Activated B cell treated with CpG ODN at 0.5 μM for 24 hours (primary cell): ENCODE data around the gene COLEC12. TPM values are rescaled to one million over a fixed set of nuclear protein-coding genes. Genes with fewer than 3 reads are reported as not detected.

Experiments used
- ATAC-seq: fragments of 200-7000 bp; cut with Tn5 transposase; one replicate; pipeline ENCODE4 v1.10.0; 2021; ENCODE audit warnings: low read depth, mild to moderate bottlenecking, moderate library complexity
- CTCF ChIA-PET: fragments of 350-600 bp; sonication (Branson Sonifier 250); formaldehyde crosslinking; loops from one replicate; lab custom pipeline; 2021; ENCODE audit warnings: antibody characterized with exemption; lab: Charles Lee
- POLR2A ChIA-PET: fragments of 350-600 bp; sonication (Branson Sonifier 250); formaldehyde crosslinking; loops from one replicate; lab custom pipeline; 2021; ENCODE audit warnings: antibody characterized with exemption; lab: Charles Lee
- DNase-seq: peaks from one replicate; pipeline ENCODE4 v3.0.0; 2022
- H3K27ac Mint-ChIP-seq: one replicate; pipeline ENCODE4 v1.8.0; 2020; ENCODE audit warnings: mixed read lengths
- H3K27me3 Mint-ChIP-seq: one replicate; pipeline ENCODE4 v1.8.0; 2021; ENCODE audit warnings: mixed read lengths
- H3K36me3 Mint-ChIP-seq: one replicate; pipeline ENCODE4 v1.8.0; 2021; ENCODE audit warnings: low read depth, mixed read lengths
- H3K4me1 Mint-ChIP-seq: one replicate; pipeline ENCODE4 v1.8.0; 2021; ENCODE audit warnings: mixed read lengths
- H3K4me3 Mint-ChIP-seq: one replicate; pipeline ENCODE4 v1.8.0; 2020; ENCODE audit warnings: mild to moderate bottlenecking, mixed read lengths
- H3K9me3 Mint-ChIP-seq: one replicate; pipeline ENCODE4 v1.8.0; 2020; ENCODE audit warnings: mixed read lengths
- intact Hi-C: fragments of 100-400 bp; cut with micrococcal nuclease; formaldehyde crosslinking; loops from one replicate; pipeline ENCODE4 v1.15.1; 2024
- total RNA-seq: library from RNA; stranded (reverse); gene quantifications from 2 replicates; pipeline ENCODE4 v1.2.3, GENCODE V29; 2022
- TF ChIP-seq, protein P1 (sequence below): fragments of 200-600 bp; IDR thresholded peaks from one replicate; pipeline ENCODE4 v1.8.0; 2022; ENCODE audit warnings: antibody characterized with exemption, mild to moderate bottlenecking

COLEC12 gene
- total RNA-seq, 1 donor from 2014 or later, result not detected

DNA sequence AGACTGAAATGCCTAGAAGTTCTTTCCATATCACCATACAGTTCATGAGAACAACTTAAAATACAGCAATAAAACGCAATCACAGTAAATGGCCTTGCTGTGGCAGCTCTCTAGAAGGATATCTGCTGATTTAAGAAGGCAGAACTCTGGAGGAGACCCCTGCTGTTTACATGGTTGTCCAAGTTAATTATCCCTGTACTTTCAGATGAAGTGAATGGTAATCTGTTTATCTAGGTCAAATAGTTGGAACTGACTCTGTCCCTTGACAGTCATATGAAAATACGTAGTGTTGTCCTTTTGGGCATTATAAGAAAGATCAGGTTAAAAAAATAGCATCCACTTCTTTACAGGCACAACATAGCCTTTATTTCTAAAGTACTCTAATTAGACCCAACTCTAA is 115.6 kb downstream of the COLEC12 start:
- H3K4me1 Mint-ChIP-seq, result no peaks in the 10 kb centered on the region
- CTCF ChIA-PET, result no interaction called here
- no peak overlapping the region for H3K4me3 Mint-ChIP-seq
- H3K27me3 Mint-ChIP-seq, result peaks cover 6% of the 10 kb centered on the region
- H3K9me3 Mint-ChIP-seq, result peaks cover 8% of the 10 kb centered on the region
- no peaks in the 10 kb centered on the region for H3K36me3 Mint-ChIP-seq
- POLR2A ChIA-PET, result no interaction called here
- ATAC-seq, result no peak
- TF ChIP-seq, protein P1, sequence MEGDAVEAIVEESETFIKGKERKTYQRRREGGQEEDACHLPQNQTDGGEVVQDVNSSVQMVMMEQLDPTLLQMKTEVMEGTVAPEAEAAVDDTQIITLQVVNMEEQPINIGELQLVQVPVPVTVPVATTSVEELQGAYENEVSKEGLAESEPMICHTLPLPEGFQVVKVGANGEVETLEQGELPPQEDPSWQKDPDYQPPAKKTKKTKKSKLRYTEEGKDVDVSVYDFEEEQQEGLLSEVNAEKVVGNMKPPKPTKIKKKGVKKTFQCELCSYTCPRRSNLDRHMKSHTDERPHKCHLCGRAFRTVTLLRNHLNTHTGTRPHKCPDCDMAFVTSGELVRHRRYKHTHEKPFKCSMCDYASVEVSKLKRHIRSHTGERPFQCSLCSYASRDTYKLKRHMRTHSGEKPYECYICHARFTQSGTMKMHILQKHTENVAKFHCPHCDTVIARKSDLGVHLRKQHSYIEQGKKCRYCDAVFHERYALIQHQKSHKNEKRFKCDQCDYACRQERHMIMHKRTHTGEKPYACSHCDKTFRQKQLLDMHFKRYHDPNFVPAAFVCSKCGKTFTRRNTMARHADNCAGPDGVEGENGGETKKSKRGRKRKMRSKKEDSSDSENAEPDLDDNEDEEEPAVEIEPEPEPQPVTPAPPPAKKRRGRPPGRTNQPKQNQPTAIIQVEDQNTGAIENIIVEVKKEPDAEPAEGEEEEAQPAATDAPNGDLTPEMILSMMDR, result no peak
- no peak for DNase-seq
- no peak overlapping the region for H3K27ac Mint-ChIP-seq
- intact Hi-C loops, result no loop called here

DNA sequence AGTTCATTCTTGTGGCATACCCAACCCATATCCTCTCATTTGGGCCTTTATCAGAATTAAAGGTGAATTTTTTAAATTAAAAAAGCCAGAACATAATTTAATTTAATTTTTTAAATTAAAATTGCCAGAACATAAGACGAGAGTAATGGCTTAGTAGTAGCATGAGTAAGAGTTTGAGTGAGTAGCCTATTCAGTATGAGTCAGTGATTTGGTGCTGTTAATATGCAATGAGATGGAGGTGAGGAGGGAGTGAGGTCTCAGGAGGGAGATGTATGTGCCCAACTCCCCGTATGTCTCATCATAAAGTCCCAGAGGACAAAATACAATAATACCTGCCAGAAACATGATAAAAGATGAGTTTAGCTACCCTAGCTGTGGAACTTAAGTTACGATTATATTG is 117.4 kb downstream of the COLEC12 start:
- peaks cover 9% of the 10 kb centered on the region for H3K27me3 Mint-ChIP-seq
- ChIA-PET POLR2A (no interaction called here), CTCF (no interaction called here)
- no peaks in the 10 kb centered on the region for H3K36me3 Mint-ChIP-seq
- ATAC-seq, result no peak
- H3K9me3 Mint-ChIP-seq, result peaks cover 8% of the 10 kb centered on the region
- intact Hi-C loops, result no loop called here
- no peak overlapping the region for H3K27ac Mint-ChIP-seq
- no peak overlapping the region for H3K4me3 Mint-ChIP-seq
- DNase-seq, result no peak
- TF ChIP-seq, protein P1, result no peak
- H3K4me1 Mint-ChIP-seq, result peaks cover 2% of the 10 kb centered on the region

DNA sequence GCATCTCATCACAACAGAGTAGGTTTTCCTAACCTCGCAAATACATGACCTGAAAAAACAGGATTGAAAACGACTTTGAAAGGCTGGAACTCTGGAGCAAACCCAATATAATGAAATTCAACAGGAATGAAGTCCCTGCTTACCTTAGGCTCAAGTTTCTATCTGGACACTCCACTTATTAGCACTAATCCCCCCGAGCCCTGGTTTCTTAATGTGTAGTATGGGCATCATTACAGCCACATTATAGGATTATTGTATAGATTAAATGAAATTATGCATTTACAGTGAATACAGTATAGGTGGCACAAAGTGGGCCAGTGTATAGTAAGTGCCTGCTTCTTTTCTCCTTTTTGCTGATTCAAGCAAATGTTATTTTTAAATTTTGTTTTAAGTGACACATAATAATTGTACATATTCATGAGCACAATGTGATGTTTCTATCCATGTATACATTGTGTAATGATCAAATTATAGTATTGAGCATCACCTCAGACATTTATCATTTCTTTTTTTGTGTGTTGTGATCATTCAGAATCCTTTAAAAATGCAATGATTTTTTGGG is 118.0 kb downstream of the COLEC12 start:
- ChIA-PET CTCF (no interaction called here), POLR2A (no interaction called here)
- TF ChIP-seq, protein P1, result no peak
- intact Hi-C loops, result no loop called here
- Mint-ChIP-seq H3K36me3 (no peaks in the 10 kb centered on the region), H3K4me3 (no peak overlapping the region), H3K27me3 (peaks cover 9% of the 10 kb centered on the region), H3K9me3 (peaks cover 8% of the 10 kb centered on the region), H3K27ac (no peak overlapping the region), H3K4me1 (peaks cover 2% of the 10 kb centered on the region)
- ATAC-seq, result no peak
- no peak for DNase-seq

DNA sequence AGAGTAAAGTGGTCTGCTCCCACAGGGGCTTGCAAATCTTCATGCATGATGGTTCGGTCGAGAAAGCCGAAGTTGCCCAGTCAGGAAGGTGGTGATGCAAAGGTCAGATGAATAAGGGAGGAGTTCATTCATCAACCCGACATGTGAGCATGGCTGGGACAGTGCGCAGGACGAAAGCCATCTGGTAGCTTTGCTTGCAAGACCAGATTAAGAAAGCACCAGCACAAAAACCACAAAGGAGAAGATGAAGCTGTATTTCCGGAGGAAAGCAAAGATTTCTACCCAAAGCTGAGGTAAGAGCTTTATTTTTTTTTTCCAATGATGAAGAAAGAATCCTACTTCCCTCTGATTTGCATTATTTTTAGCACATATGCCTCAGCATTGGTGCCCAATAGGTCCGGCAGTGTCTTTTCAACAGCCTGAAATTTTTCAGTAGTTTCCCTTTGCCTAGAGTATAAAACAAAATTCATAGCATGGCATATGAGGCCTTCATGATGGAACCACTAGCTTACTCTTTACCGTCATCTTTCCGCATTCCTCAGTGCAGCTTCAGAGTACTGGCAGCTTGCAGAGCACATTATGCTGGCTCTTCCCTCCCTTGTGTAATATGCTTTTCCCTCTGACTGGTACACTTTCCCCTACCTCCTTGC is 120.7 kb downstream of the COLEC12 start:
- peaks cover 2% of the 10 kb centered on the region for H3K4me1 Mint-ChIP-seq
- no peak overlapping the region for H3K27ac Mint-ChIP-seq
- ChIA-PET CTCF (no interaction called here), POLR2A (no interaction called here)
- intact Hi-C loops, result no loop called here
- H3K27me3 Mint-ChIP-seq, result peaks cover 12% of the 10 kb centered on the region
- no peak for ATAC-seq
- H3K4me3 Mint-ChIP-seq, result no peak overlapping the region
- no peaks in the 10 kb centered on the region for H3K36me3 Mint-ChIP-seq
- DNase-seq, result no peak
- peaks cover 8% of the 10 kb centered on the region for H3K9me3 Mint-ChIP-seq
- TF ChIP-seq, protein P1, result no peak

DNA sequence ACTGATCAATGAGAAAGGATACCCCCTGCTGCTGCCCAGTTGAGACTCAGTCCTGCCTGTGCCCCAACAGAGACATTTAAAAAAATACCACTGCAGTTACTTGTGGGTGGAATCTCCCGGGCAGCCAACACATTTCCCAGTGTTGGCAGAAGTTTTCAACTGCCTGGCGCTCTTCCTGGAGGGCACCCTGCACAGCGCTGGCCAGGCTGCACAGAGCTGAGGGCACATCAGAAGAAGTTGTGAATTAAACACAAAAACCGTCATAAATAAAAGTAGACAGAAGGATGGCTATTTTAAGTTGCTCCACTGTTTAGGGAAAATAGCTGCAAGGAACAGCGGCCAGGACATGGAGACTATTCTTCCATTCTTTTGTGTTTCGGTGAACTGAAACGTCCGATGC is 122.4 kb downstream of the COLEC12 start:
- DNase-seq (no peak), ATAC-seq (no peak)
- intact Hi-C loops, result no loop called here
- H3K27ac Mint-ChIP-seq, result no peak overlapping the region
- ChIA-PET POLR2A (no interaction called here), CTCF (no interaction called here)
- H3K4me1 Mint-ChIP-seq, result peaks cover 9% of the 10 kb centered on the region
- peaks cover 10% of the 10 kb centered on the region for H3K27me3 Mint-ChIP-seq
- TF ChIP-seq, protein P1, result no peak
- no peaks in the 10 kb centered on the region for H3K36me3 Mint-ChIP-seq
- H3K9me3 Mint-ChIP-seq, result no peaks in the 10 kb centered on the region
- no peak overlapping the region for H3K4me3 Mint-ChIP-seq
